Measurements from ENCODE around the gene KANK3.

KANK3 gene

DNA sequence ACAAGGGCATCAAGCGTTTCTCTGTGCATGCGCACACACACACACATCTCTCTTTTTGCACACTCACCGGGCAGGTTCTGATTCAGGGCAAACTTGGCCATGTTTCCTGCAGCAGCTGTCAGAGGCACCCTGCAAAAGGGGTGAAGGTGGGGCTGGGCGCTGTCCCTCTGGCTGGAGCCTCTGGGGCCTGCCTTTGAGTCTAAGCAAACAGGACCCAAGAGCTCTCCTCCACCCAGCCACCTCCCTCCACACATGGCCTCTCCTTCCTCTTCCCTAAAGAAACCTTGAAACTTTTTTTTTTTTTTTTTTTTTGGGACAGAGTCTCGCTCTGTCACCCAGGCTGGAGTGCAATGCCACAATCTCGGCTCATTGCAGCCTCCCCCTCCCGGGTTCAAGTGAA is 5.3 kb downstream of the KANK3 start:
- DNase-seq (ENCODE audit: low read depth, low spot score) = no peak

DNA sequence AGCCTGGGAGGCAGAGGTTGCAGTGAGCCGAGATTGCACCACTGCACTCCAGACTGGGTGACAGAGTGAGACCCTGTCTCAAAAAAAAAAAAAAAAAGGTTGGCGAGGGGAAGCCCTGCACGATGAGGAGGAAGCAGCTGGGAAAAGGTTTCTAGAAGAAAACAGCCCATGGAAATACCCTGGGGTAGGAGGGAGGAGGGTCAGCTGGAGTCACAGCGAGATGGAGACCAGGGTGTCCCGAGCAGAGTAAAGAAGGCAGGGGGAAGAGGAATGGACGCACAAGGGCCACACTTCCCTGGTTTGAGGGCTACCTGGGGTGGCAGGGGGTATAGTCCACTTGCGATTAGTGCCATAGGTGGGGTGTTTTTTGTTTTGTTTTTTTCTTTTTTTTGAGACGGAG is 6.4 kb downstream of the KANK3 start:
- DNase-seq (ENCODE audit: low read depth, low spot score) = no peak

DNA sequence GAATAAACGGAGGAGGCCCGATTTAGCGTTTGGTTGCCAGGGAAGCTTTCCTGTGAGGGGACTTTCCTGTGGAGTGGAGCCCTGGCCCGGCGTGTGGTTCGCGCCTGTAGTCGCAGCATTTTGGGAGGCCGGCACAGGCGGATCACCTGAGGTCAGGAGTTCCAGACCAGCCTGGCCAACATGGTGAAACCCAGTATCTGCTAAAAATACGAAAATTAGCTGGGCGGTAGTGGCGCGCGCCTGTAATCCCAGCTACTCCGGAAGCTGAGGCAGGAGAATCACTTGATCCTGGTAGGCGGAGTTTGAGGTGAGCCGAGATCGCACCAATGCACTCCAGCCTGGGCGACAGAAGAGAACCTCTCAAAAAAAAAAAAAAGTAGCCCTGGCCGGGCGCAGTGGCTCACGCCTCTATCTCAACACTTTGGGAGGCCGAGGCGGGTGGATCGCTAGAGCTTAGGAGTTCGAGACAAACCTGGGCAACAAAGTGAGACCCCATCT is 6.9 kb downstream of the KANK3 start:
- no peak for DNase-seq (ENCODE audit: low read depth, low spot score)

DNA sequence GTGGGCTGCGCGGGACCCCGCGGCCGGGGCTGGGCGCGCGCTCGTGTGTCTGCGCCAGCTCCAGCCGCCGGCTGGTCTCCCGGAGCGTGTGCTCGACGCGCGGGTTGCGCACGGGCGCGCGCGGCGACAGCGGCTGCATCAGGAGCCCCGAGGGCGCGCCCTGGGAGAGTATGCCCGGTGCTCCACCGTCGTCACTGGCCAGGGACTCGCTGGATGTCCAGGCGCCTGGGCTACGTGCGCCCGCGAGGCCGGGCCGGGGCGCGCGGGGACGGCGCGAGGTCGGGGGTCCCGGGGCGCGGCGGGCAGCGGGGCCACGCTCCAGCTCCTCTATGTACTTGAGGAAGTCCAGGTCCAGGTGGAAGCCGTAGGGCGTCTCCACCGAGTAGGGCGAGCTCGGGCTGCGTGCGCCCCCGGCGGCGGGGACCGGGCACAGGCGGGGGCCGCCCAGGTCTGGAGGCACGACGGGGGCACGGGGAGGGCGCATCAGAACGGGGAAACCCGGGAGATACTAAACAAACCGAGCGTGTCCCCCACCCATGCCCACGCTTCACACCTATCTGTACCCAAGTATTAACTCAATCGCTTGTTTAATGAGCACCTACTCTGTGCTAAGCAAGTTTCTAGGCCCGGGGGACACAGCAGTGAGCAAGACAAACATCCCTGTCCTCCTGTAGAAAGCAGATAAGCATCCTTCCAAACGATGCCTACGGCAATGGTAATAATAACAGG is 7.6 kb downstream of the KANK3 start:
- no peak for DNase-seq (ENCODE audit: low read depth, low spot score)

DNA sequence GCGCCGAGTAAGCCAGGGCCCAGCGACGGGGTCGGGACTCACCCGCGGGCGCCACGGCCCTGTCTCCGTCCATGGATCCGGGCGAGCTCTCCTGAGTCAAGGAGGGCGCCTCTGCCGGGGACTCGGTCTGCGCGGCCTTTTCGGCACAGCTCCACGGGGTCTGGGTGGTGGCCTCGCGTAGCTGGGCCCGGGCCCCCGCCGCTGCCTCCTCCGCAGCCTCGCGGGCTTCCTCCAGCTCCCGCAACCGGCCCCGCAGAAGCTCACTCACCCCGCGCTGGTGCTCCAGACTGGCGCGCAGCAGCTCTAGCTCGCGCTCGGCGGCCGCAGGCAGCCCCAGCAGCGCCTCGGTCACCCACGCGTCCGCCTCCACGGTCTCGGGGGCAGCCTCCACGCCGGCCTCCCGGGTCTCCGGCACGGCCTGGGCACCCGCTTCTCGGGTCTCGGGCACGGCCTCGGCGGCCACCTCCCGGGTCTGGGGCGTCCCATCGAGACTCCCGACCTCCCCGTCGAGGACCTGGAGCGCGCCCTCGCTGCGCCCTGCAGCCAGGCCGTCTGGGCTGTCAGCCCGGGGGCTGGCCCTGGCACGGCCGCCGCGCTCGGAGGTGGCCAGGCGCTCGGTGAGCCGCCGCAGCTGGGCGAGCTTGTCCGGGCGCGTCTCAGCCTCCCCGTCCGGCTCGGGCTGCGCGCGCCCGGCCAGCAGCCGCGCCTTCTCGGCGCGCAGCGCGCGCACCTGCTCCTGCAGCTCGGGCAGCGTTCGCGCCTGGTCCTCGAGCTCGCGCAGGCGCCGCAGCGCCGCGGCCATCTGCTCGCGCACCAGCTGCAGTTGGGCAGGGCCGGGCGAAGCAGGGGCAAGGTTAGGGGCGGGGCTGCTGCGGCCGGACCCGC is 8.4 kb downstream of the KANK3 start:
- DNase-seq (ENCODE audit: low read depth, low spot score) = no peak

DNA sequence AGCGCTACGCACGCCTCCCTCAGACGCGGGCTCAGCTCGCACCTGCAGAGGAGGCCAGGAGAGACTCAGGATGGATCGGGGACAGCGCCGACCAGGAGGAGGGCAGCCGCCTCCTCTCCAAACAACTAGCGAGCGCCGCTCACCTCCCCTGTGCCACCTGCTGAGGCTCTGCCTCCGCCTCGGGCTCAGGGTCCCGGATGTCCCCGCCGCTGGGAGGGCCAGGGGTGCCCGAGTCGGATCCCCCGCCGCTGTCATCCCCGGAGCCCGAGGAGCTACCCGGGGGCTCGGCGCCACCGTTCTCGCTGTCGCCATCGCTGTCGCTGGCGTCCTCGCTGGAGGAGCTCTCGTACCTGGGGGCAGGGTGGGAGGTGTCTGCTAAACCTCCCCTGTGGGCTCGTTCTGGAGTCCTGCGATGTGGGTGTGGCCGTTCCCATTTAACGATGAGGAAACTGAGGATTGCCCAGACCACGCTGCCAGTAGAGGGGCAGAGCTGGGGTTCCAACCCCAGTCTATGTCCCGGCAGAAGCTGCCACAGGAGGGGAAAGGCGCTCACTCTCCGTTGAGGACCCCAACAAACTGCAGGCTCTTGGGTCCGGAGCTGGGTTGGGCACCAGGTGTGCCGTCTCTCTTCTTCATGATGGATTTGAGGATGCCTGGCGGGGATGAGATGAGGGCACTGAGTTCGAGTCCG is 9.2 kb downstream of the KANK3 start:
- DNase-seq (ENCODE audit: low read depth, low spot score) = no peak

DNA sequence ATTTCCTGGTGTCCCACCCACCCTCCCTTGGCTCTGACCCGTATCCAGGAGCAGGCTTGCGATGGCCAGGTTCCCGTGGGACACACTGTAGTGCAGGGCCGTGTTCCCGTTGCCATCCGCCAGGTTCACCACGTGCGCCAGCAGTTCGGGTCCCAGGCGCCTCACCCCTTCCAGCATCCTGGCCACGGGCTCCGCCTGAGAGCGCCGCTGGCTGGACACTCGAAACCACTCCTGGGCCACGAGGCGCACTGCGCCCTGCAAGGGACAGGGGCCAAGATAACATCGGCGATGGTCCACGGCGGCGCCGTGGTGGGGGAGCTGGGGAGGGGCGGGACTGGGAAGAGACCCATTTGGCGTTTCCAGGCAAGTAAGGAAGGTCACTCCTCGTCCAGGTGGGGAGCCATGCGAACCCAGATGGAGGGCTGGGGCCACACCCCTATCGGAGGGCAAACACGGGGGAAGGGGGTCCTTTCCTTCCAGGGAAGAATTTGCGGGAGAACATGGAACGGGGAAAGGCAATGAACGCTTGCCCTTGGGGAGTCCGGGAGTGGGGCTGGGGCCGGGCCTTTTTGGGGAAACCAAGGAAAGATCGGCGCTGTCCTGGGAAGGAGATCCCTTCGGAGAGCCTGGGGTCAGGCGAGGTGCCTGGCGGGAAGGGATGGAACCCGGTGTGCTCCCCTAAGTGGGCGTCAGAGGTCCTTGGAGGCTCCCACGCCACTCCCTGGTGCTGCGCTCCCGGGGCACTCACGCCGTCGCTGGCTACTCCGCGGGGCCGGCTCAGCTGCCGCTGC is 9.9 kb downstream of the KANK3 start:
- no peak for DNase-seq (ENCODE audit: low read depth, low spot score)

DNA sequence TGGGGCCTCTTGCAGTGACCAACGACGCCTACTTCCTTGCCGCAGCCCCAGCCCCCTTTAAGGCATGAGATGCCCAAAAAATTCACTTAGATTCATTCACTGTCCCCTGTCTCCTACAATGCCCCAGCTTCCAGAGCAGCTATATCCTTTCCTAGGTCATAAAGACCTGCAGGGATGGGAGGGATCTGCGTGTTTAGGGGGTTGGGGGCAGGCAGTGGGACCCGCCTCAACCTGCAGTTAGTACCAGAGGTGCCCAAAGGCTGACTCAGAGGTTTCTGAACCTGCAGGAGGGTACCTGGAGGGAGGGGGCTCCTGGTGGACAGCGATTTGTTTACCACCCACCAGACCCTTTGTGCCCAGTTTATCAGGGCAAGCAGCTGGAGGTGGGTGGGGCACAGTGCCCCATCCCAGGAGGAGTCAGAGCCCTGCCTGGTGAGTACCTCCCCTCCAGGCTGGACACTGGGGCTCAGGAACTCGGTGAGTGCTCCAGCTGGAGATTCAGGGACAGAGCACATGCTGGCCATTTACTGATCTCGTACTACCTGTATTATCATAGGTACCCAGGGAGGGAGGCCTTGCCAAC is 11.7 kb downstream of the KANK3 start:
- no peak for DNase-seq (ENCODE audit: low read depth, low spot score)

DNA sequence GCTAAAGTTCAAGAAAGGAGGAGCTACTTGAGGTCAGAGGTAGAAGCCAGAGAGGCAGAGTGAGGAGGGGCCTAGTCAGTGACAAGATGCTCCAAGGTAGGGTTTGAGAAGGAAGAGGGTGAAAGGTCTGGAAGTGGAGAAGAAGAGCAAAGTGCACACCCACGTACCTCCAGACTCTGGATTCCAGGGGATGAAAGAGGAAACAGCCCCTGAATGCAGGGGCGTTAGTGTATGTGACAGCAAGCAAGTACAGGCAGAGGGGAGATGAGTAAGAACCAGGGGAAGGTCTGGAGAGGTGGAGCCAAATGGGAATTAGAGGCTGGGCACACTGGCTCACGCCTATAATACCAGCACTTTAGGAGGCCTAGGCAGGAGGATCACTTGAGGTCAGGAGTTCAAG is 13.1 kb downstream of the KANK3 start:
- no peak for DNase-seq (ENCODE audit: low read depth, low spot score)

DNA sequence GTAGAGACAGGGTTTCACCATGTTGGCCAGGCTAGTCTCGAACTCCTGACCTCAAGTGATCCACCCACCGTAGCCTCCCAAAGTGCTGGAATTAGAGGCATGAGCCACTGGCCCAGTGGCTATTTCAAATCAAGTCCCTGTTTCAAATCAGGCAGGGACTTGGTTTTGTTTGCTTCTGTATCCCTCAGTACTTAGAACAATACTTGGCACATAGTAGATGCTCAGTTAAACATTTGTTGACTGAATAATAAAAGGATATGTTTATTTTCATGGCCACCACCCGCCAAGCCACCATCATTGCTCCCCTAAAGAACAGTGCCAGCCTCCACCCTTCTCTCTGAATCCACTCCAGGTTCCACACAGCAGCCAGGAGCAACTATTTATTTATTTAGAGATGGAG is 17.6 kb downstream of the KANK3 start:
- DNase-seq (ENCODE audit: low read depth, low spot score) = no peak

DNA sequence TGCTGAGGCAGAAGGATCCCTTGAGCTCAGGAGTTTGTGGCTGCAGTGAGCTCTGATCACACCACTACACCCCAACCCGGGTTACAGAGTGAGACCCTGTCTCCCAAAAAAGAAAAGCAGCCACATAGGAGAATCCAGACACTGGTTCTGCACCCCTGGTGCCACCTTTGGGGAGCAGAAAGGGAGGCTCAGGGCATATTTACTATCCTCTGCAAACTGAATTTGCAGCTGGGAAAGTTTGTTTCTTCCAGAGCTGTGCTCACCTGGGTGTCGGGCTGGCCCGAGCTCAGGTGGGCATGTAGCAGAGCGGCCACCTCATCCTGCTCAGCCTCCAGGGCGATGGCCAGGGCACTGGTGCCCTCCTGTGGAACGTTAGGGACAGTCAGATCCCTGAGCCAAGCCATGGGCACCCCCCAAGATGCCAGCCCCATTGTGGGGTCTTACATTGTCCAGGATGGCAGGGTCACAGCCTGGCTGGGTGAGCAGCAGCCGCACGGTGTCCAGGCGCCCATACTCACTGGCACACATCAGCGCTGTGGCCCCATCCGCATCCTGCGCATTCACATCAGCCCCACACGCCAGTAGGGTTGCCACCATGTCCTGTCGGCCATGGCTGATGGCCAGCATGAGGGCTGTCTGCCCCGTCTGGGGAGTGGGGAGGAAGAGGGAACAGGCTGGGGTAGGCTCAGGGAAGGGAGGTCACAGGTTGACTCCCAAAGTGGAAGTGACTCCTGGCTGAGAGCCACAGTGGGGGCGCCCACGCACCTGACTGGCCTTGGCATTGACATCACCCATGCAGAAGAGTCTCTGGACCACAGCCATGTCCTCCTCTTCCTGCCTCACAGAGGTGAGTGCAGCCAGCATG is 18.6 kb downstream of the KANK3 start:
- DNase-seq (ENCODE audit: low read depth, low spot score) = no peak

DNA sequence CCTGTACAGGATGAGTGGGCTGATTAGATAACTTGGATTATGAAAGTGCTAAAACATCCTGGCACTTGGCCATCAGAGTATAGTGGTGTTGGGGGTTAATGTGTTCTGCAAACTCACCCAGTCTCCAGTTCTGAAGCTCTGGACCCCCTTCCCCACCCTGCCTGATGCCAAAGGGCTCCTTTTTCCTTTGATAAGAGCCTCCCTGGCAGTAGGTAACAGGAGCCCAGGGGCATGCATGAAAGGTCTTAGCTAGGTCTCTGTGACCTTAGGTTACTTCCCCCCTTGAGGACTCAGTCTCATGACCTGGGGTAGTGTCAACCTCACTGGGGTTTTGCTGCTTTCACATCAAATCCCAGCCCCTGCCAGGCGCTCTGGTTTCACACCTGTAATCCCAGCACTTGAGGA is 19.3 kb downstream of the KANK3 start:
- no peak for DNase-seq (ENCODE audit: low read depth, low spot score)

DNA sequence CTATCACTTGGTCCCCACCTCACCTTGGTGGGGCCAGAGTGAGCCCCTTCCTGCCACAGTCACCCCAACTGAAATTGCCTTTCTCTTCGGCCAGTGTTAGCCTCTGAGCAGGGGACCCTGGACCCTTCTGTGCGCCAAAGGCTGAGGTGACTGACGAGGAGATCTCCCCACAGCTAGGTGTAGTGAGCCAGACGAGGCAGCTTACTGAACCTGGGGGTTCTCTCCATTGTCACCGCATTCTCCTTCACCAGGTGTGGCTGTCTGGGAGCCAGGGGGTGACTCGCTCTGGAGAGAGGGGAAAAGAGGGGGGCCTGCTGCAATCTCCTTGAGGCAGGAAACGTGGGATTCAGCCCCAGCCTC is 20.4 kb downstream of the KANK3 start:
- no peak for DNase-seq (ENCODE audit: low read depth, low spot score)

DNA sequence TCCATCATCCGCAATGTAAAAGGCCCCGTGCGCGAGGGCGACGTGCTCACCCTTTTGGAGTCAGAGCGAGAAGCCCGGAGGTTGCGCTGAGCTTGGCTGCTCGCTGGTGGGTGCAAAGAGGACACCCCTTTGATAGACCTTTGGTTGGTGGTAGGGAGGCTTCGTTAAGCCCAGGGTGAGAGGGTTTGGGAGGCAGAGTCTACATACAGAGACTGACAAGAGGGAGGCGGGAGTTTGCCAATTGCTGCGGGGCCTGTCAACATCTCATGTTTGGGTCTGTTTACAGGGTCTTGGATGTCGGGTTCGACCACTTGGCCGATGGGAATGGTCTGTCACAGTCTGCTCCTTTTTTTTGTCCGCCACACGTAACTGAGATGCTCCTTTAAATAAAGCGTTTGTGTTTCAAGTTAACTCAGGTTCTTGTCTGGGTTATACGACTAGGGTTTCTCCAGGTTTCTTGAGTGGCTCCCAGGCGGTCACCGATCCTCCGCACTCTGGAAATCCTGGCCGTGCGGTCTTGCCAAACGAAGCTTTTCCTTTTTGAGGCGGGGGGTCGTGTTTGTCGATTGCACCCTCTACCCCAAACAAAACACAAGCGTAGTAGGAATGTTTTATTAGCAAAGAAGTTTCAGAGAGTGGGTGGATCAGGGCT is 20.9 kb downstream of the KANK3 start:
- DNase-seq (ENCODE audit: low read depth, low spot score) = no peak

DNA sequence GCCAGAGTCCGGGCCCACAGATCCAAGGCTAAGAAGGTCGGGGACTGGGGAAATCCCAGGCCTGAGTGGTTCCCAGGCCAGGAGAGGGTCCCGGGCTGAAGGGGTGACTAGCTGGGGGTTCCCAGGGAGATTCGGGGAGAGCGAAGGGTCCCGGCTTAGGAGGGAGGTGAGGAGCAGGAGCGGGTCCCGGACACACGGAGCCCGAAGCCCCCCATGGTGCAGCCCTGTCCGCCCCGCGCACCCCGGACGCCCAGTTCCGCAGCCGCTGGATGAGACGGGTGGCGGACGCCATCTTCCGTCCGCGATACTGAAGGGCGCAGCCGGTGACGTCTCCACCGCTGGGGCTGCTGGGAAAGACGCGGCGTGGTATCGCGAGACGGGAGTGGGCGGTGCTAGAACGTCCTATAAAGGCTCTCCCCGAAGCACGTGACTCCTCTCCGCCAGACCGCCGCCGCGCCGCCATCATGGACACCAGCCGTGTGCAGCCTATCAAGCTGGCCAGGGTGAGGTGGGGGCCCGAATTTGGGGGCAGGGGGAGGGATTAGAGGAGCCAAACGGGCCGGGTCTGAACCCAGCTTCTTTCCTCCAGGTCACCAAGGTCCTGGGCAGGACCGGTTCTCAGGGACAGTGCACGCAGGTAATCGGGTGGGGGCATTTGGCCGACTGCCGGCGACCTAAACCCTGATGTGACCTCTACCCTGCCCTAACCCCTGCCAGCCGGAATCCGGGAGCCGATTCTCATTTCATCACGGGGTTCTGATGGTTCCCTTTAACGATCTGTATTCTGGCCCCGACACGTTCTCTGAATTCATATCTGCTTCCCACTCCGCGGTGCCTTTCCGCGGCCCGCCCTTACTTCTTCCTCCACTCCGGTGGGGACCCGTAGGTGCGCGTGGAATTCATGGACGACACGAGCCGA is 21.7 kb downstream of the KANK3 start, which contains the start of the genes NDUFA7 and RPS28:
Gene NDUFA7 (minus strand): TSS at position 309 of the 919 bp plus-strand sequence. CDS start 17 bp downstream, at position 292.
Gene RPS28 (plus strand): TSS at position 430 of the 919 bp plus-strand sequence. CDS start 35 bp downstream, at position 465.
- DNase-seq (ENCODE audit: low read depth, low spot score) = no peak

DNA sequence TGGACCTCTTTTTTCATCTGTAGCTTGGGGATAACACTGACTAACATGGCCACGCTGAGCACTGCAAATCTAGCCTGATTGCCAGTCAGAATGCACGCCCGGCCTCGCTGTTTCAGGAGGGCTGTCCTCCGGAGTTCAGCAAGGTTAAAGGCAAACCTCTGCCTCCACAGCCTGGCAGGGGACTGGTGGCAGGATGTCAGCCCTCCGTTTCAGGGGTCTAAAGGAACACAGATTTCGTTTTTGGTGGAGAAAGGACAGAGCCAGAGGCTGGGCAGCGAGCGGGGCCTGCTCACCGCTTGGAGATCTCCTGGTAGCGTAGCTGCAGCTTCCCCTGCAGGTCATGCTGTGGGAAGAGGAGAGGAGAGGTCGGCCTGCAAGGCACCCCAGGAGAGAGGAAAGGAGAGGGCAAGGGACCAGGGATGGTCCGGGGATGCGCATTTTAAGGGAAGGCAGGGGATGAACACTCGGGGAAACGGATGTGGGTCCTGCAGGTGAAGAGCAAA is 22.4 kb downstream of the KANK3 start:
- DNase-seq (ENCODE audit: low read depth, low spot score) = no peak

DNA sequence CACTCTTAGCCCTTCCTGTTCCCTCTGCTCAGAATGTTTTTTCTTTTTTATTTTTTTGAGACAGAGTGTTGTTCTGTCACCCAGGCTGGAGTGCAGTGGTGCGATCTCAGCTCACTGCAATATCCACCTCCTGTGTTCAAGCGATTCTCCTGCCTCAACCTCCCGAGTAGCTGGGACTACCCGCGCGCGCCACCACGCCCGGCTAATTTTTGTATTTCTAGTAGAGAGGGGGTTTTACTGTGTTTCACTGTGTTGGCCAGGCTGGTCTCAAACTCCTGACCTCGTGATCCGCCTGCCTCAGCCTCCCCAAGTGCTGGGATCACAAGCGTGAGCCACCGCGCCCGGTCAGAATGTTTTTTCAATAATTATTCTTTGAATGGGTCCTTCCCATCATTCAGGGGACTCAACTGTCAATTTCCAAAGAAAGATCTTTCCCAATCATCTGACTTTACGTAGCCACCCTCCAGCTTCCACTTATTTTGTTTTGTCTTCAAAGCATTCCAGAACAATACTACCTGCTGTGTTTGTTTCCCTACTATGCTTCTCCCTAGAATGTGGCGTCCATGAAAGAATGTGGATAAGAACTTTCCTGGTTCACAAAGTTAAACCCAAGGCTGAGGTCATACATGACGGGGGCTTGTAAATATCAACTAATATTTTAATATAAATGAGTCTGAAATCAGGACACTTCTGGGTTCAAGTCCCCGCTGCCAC is 23.1 kb downstream of the KANK3 start:
- no peak for DNase-seq (ENCODE audit: low read depth, low spot score)

Measured in iPS DF 19.7 (cell line).